ENCODE measurements around the gene LCN12. TPM values are rescaled to one million over a fixed set of nuclear protein-coding genes. Genes with fewer than 3 reads are reported as not detected.

The LCN12 gene
- total RNA-seq, 1 experiment from 2014 or later, result not detected

- DNase-seq (ENCODE audit: low read depth), result no peak
These were observed 20.7 kb downstream of the LCN12 start for GRCh38 chr9:136972743-136973142.

GRCh38 chr9:136973618-136974617 is 21.8 kb downstream of the LCN12 start:
- DNase-seq (ENCODE audit: low read depth), result no peak

- peak; percentile 29 for DNase-seq (ENCODE audit: low read depth)
These were observed 22.9 kb downstream of the LCN12 start for GRCh38 chr9:136974817-136975535.

GRCh38 chr9:136975644-136976043 is 23.6 kb downstream of the LCN12 start:
- peak; percentile 66 for DNase-seq (ENCODE audit: low read depth)

GRCh38 chr9:136977223-136977622 is 25.1 kb downstream of the LCN12 start, which contains the start of gene PTGDS:
TSS of gene PTGDS (plus strand) at chr9:136977504. CDS start at chr9:136977579, 75 bp downstream.
- DNase-seq (ENCODE audit: low read depth), result no peak

- DNase-seq (ENCODE audit: low read depth), result no peak
These were observed 25.6 kb downstream of the LCN12 start for GRCh38 chr9:136977649-136978072.

- peak; percentile 26 for DNase-seq (ENCODE audit: low read depth)
These were observed 26.2 kb downstream of the LCN12 start for GRCh38 chr9:136978073-136978864.

- no peak for DNase-seq (ENCODE audit: low read depth)
These were observed 26.9 kb downstream of the LCN12 start for GRCh38 chr9:136978865-136979544.

- DNase-seq (ENCODE audit: low read depth), result no peak
These were observed 27.9 kb downstream of the LCN12 start for GRCh38 chr9:136979769-136980587.

- DNase-seq (ENCODE audit: low read depth), result no peak
These were observed 28.8 kb downstream of the LCN12 start for GRCh38 chr9:136980669-136981478.

GRCh38 chr9:136981588-136982231 is 29.6 kb downstream of the LCN12 start:
- DNase-seq (ENCODE audit: low read depth), result peak; percentile 49

GRCh38 chr9:136982232-136983051 is 30.4 kb downstream of the LCN12 start, which contains the start of gene LCNL1:
TSS of gene LCNL1 (plus strand) at chr9:136982993. CDS start at chr9:136983587, 594 bp downstream.
- DNase-seq (ENCODE audit: low read depth), result no peak

GRCh38 chr9:136983167-136983566 is 31.1 kb downstream of the LCN12 start:
- no peak for DNase-seq (ENCODE audit: low read depth)

- no peak for DNase-seq (ENCODE audit: low read depth)
These were observed 31.7 kb downstream of the LCN12 start for GRCh38 chr9:136983656-136984314.

- DNase-seq (ENCODE audit: low read depth), result no peak
These were observed 32.5 kb downstream of the LCN12 start for GRCh38 chr9:136984464-136985026.

- no peak for DNase-seq (ENCODE audit: low read depth)
These were observed 33.0 kb downstream of the LCN12 start for GRCh38 chr9:136985027-136985602.

- no peak for DNase-seq (ENCODE audit: low read depth)
These were observed 33.8 kb downstream of the LCN12 start for GRCh38 chr9:136985853-136986252.

Measured in M059J (cell line).